ENCODE results near the gene OR2T1.

DNA sequence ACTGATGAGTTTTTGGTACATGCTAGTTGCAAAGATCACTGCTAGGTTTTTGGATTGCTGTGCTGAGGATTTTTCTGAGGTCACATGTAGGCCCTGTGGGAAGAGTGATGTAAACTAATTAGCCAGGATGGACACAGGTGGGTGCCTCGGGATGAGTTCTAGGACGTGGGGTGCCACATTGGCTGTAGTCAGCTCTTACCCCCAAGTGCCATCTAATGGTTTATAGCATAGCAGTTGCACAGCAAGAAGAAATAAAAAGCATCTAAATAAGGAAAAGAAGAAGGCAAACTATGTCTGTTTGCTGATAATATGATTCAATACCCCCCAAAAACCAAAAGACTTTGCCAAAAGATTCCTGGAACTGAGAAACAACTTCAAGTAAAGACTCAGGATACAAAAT lies 9.8 kb upstream of the OR2T1 start:
- TF ChIP-seq, protein P1, sequence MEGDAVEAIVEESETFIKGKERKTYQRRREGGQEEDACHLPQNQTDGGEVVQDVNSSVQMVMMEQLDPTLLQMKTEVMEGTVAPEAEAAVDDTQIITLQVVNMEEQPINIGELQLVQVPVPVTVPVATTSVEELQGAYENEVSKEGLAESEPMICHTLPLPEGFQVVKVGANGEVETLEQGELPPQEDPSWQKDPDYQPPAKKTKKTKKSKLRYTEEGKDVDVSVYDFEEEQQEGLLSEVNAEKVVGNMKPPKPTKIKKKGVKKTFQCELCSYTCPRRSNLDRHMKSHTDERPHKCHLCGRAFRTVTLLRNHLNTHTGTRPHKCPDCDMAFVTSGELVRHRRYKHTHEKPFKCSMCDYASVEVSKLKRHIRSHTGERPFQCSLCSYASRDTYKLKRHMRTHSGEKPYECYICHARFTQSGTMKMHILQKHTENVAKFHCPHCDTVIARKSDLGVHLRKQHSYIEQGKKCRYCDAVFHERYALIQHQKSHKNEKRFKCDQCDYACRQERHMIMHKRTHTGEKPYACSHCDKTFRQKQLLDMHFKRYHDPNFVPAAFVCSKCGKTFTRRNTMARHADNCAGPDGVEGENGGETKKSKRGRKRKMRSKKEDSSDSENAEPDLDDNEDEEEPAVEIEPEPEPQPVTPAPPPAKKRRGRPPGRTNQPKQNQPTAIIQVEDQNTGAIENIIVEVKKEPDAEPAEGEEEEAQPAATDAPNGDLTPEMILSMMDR (conservative IDR thresholded peaks at IDR 0.05; ENCODE audit: low read length): no peak
- no peak for TF ChIP-seq EZH2phosphoT487 (IDR thresholded peaks at IDR 0.05; ENCODE audit: borderline replicate concordance, low read depth, low read length)
